GM23338 (cell line): ENCODE data around the gene TRIM71. TPM values are rescaled to one million over a fixed set of nuclear protein-coding genes. Genes with fewer than 3 reads are reported as not detected.

Experiments
- ATAC-seq: fragments of 200-7000 bp; cut with Tn5 transposase; 3 replicates; pipeline ENCODE4 v1.9.1; 2020
- DNase-seq: peaks from one replicate; pipeline ENCODE4 v3.0.0-alpha.2; 2015; ENCODE audit warnings: low spot score
- H2AFZ ChIP-seq: fragments of 200-600 bp; sonication (generic); 2 replicates; pipeline ENCODE4 v1.8.0; 2016; ENCODE audit warnings: antibody characterized with exemption, mild to moderate bottlenecking, moderate library complexity
- H3F3A ChIP-seq: fragments of 200-600 bp; sonication (generic); replicated peaks from 2 replicates; pipeline ENCODE4 v1.8.0; 2017; ENCODE audit warnings: antibody characterized with exemption, mixed run types, low read depth
- H3K27ac ChIP-seq: fragments of 200-600 bp; sonication (generic); 2 replicates; pipeline ENCODE4 v1.6.1; 2016; ENCODE audit warnings: low read depth
- H3K27me3 ChIP-seq: fragments of 200-600 bp; sonication (generic); 2 replicates; pipeline ENCODE4 v1.8.0; 2016; ENCODE audit warnings: mild to moderate bottlenecking, mixed run types, moderate library complexity; ENCODE audit not compliant: insufficient read depth
- H3K36me3 ChIP-seq: fragments of 200-600 bp; sonication (generic); 2 replicates; pipeline ENCODE4 v1.8.0; 2016; ENCODE audit warnings: mild to moderate bottlenecking; ENCODE audit not compliant: insufficient read depth
- H3K4me1 ChIP-seq: fragments of 200-600 bp; sonication (generic); 2 replicates; pipeline ENCODE4 v1.8.0; 2016; ENCODE audit warnings: mild to moderate bottlenecking, moderate library complexity; ENCODE audit not compliant: insufficient read depth
- H3K4me2 ChIP-seq: fragments of 200-600 bp; sonication (generic); 2 replicates; pipeline ENCODE4 v1.7.1; 2017; ENCODE audit warnings: mixed run types
- H3K4me3 ChIP-seq: fragments of 200-600 bp; sonication (generic); 2 replicates; pipeline ENCODE4 v1.6.1; 2016; ENCODE audit warnings: mixed run types
- H3K79me2 ChIP-seq: fragments of 200-600 bp; sonication (generic); replicated peaks from 2 replicates; pipeline ENCODE4 v1.8.0; 2017; ENCODE audit warnings: mild to moderate bottlenecking; ENCODE audit not compliant: insufficient read depth
- H3K9me2 ChIP-seq: fragments of 200-600 bp; sonication (generic); 2 replicates; pipeline ENCODE4 v1.8.0; 2017; ENCODE audit not compliant: insufficient read depth
- H4K20me1 ChIP-seq: fragments of 200-600 bp; sonication (generic); replicated peaks from 2 replicates; pipeline ENCODE4 v1.8.0; 2017; ENCODE audit warnings: mild to moderate bottlenecking; ENCODE audit not compliant: insufficient read depth
- H3K27ac Mint-ChIP-seq: 2 replicates; pipeline ENCODE4 v1.8.0; 2020; ENCODE audit warnings: inconsistent platforms, mild to moderate bottlenecking, moderate library complexity, mixed read lengths
- H3K27me3 Mint-ChIP-seq: 3 replicates; pipeline ENCODE4 v1.8.0; 2022; ENCODE audit warnings: low read depth, mild to moderate bottlenecking, moderate library complexity, mixed read lengths, inconsistent platforms; ENCODE audit not compliant: insufficient read depth, poor library complexity
- H3K36me3 Mint-ChIP-seq: 3 replicates; pipeline ENCODE4 v1.8.0; 2021; ENCODE audit warnings: low read depth, mild to moderate bottlenecking, inconsistent platforms, moderate library complexity, mixed read lengths
- H3K4me1 Mint-ChIP-seq: 3 replicates; pipeline ENCODE4 v1.8.0; 2020; ENCODE audit warnings: mild to moderate bottlenecking, inconsistent platforms, mixed read lengths
- H3K4me3 Mint-ChIP-seq: 3 replicates; pipeline ENCODE4 v1.8.0; 2021; ENCODE audit warnings: moderate library complexity, mild to moderate bottlenecking, inconsistent platforms, mixed read lengths
- H3K9me3 Mint-ChIP-seq: 3 replicates; pipeline ENCODE4 v1.8.0; 2020; ENCODE audit warnings: moderate library complexity, mild to moderate bottlenecking, inconsistent platforms, mixed read lengths
- CREB1 ChIP-seq: fragments of 250-450 bp; sonication (Bioruptor Pico); IDR thresholded peaks from 2 replicates; pipeline ENCODE4 v1.5.0; 2020; ENCODE audit warnings: low read depth, mild to moderate bottlenecking, moderate library complexity
- ETS1 ChIP-seq: IDR thresholded peaks from 2 replicates; pipeline ENCODE4 v1.6.1; 2016; ENCODE audit warnings: antibody characterized with exemption
- EZH2 ChIP-seq: fragments of 200-600 bp; sonication (generic); IDR thresholded peaks from one replicate; pipeline ENCODE4 v1.8.0; 2017; ENCODE audit warnings: antibody characterized with exemption, mild to moderate bottlenecking, low read depth; ENCODE audit not compliant: unreplicated experiment
- EZH2phosphoT487 ChIP-seq: fragments of 200-600 bp; sonication (generic); IDR thresholded peaks from one replicate; pipeline ENCODE4 v1.8.1; 2018; ENCODE audit warnings: antibody characterized with exemption; ENCODE audit not compliant: unreplicated experiment
- JUNB ChIP-seq: IDR thresholded peaks from one replicate; pipeline ENCODE4 v1.6.1; 2016; ENCODE audit warnings: antibody characterized with exemption; ENCODE audit not compliant: unreplicated experiment
- NANOG ChIP-seq: IDR thresholded peaks from 2 replicates; pipeline ENCODE4 v1.6.1; 2016; ENCODE audit warnings: antibody characterized with exemption, borderline replicate concordance
- POLR2AphosphoS5 ChIP-seq: IDR thresholded peaks from 2 replicates; pipeline ENCODE4 v1.6.1; 2016; ENCODE audit warnings: antibody characterized with exemption, low read depth
- REST ChIP-seq: IDR thresholded peaks from one replicate; pipeline ENCODE4 v1.6.1; 2018; ENCODE audit warnings: antibody characterized with exemption; ENCODE audit not compliant: unreplicated experiment
- STAT1 ChIP-seq: IDR thresholded peaks from one replicate; pipeline ENCODE4 v1.6.1; 2016; ENCODE audit warnings: antibody characterized with exemption; ENCODE audit not compliant: unreplicated experiment
- ZNF114 ChIP-seq: fragments of 250-450 bp; sonication (Bioruptor Pico); IDR thresholded peaks from 2 replicates; pipeline ENCODE4 v1.5.0; 2020; ENCODE audit warnings: mild to moderate bottlenecking, moderate library complexity
- ZNF331 ChIP-seq: fragments of 250-450 bp; sonication (Bioruptor Pico); IDR thresholded peaks from 2 replicates; pipeline ENCODE4 v1.5.0; 2020; ENCODE audit warnings: low read depth, mild to moderate bottlenecking, moderate library complexity
- ZNF462 ChIP-seq: fragments of 250-450 bp; sonication (Bioruptor Pico); IDR thresholded peaks from 2 replicates; pipeline ENCODE4 v1.5.0; 2020; ENCODE audit warnings: mild to moderate bottlenecking, moderate library complexity
- polyA plus RNA-seq: library from polyadenylated mRNA; unstranded; fragments of >200 nt; fragmentation: Nextera tagmentation; extraction: Ambion mirVana; gene quantifications from 2 replicates; pipeline ENCODE4 v1.2.1, GENCODE V29; 2016
- total RNA-seq: library from RNA; depleted of rRNA; stranded (reverse); fragments of >200 nt; shearing (Covaris generic); gene quantifications from 2 replicates; pipeline ENCODE4 v1.2.3, GENCODE V29; 2014
- TF ChIP-seq, protein P1 (sequence below), 2 experiments: fragments of 200-600 bp in 1 of 2; sonication (generic) in 1 of 2; conservative IDR thresholded peaks; 2 replicates each; pipeline versions ENCODE4 v1.5.1 to v1.6.1; 2016 to 2017; ENCODE audit warnings: antibody characterized with exemption in 2 of 2, low read depth in 2 of 2, mild to moderate bottlenecking in 2 of 2, moderate library complexity in 1 of 2

The TRIM71 gene
- total and polyA plus RNA-seq, 2 experiments from 2014 or later: 71.5 to 346 TPM

GRCh38 chr3:32861681-32862080 lies 43.9 kb downstream of the TRIM71 start:
- Histone ChIP-seq H3K36me3 (peaks cover 8% of the 10 kb centered on the region), H3K4me2 (peak overlapping the region; percentile 74), H3K4me3 (peak overlapping the region; percentile 38), H4K20me1 (peaks cover 91% of the 10 kb centered on the region), H3K4me1 (peaks cover 98% of the 10 kb centered on the region), H3K9me2 (no peaks in the 10 kb centered on the region), H3K79me2 (peaks cover 100% of the 10 kb centered on the region), H2AFZ (no peak overlapping the region), H3K27me3 (no peaks in the 10 kb centered on the region), H3K27ac (peak overlapping the region; percentile 87), H3F3A (peaks cover 70% of the 10 kb centered on the region)
- peak overlapping the region; percentile 31; the same call in 1 of the 3 replicates for H3K4me3 Mint-ChIP-seq
- H3K36me3 Mint-ChIP-seq: peaks cover 52% of the 10 kb centered on the region; the same call in 2 of the 3 replicates
- peaks cover 57% of the 10 kb centered on the region for H3K27me3 Mint-ChIP-seq
- no peaks in the 10 kb centered on the region; the same call in 2 of the 3 replicates for H3K9me3 Mint-ChIP-seq
- DNase-seq: no peak
- H3K27ac Mint-ChIP-seq: no peak overlapping the region; the same call in 1 of the 2 replicates
- no peak for ATAC-seq
- peaks cover 91% of the 10 kb centered on the region for H3K4me1 Mint-ChIP-seq
- TF ChIP-seq, protein P1, sequence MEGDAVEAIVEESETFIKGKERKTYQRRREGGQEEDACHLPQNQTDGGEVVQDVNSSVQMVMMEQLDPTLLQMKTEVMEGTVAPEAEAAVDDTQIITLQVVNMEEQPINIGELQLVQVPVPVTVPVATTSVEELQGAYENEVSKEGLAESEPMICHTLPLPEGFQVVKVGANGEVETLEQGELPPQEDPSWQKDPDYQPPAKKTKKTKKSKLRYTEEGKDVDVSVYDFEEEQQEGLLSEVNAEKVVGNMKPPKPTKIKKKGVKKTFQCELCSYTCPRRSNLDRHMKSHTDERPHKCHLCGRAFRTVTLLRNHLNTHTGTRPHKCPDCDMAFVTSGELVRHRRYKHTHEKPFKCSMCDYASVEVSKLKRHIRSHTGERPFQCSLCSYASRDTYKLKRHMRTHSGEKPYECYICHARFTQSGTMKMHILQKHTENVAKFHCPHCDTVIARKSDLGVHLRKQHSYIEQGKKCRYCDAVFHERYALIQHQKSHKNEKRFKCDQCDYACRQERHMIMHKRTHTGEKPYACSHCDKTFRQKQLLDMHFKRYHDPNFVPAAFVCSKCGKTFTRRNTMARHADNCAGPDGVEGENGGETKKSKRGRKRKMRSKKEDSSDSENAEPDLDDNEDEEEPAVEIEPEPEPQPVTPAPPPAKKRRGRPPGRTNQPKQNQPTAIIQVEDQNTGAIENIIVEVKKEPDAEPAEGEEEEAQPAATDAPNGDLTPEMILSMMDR (conservative IDR thresholded peaks at IDR 0.05; ENCODE audit: low read depth in 2 of 2): no peak
- TF ChIP-seq ZNF331 (CRISPR knock-in tag) (no peak), POLR2AphosphoS5 (no peak), EZH2phosphoT487 (no peak), REST (no peak), ETS1 (no peak), ZNF462 (CRISPR knock-in tag) (no peak), STAT1 (no peak), ZNF114 (no peak), JUNB (no peak), EZH2 (no peak), CREB1 (no peak), NANOG (no peak)
